Suppressor macrophage treated with lipopolysaccharide for 4 hours (primary cell): Measurements from ENCODE around the gene ZNF692.
A peak's percentile ranks its signal among the peaks of the same experiment; 100 is the strongest.

Experiments used
- DNase-seq: peaks from one replicate; pipeline ENCODE4 v3.0.0-alpha.2; 2020

The ZNF692 gene

GRCh38 chr1:248823517-248824001 lies 35.3 kb downstream of the ZNF692 start:
- peak; percentile 38 for DNase-seq

GRCh38 chr1:248822148-248823032 lies 36.5 kb downstream of the ZNF692 start:
- DNase-seq: peak; percentile 82

GRCh38 chr1:248821641-248822040 lies 37.2 kb downstream of the ZNF692 start:
- DNase-seq: no peak

DNA sequence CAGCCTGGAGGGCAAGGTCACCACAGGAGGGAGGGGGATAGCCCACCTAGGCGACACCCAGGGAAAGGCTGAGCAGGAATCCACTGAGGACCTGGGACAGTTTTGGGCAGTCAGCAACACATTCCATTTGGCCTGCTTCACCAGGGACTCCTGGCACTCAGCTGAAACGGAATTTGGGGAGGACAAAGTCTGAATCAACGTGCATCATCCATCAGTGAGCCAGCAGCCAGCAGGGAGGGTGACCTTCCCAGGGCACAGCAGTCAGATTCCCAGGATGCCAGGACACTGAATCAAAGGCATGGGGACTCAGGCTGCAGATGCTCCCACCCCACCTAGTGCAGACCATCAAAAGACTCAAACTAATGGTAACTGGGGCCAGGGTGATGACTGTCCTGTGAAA lies 37.8 kb downstream of the ZNF692 start:
- DNase-seq: no peak

GRCh38 chr1:248820041-248820585 lies 38.8 kb downstream of the ZNF692 start:
- DNase-seq: no peak

DNA sequence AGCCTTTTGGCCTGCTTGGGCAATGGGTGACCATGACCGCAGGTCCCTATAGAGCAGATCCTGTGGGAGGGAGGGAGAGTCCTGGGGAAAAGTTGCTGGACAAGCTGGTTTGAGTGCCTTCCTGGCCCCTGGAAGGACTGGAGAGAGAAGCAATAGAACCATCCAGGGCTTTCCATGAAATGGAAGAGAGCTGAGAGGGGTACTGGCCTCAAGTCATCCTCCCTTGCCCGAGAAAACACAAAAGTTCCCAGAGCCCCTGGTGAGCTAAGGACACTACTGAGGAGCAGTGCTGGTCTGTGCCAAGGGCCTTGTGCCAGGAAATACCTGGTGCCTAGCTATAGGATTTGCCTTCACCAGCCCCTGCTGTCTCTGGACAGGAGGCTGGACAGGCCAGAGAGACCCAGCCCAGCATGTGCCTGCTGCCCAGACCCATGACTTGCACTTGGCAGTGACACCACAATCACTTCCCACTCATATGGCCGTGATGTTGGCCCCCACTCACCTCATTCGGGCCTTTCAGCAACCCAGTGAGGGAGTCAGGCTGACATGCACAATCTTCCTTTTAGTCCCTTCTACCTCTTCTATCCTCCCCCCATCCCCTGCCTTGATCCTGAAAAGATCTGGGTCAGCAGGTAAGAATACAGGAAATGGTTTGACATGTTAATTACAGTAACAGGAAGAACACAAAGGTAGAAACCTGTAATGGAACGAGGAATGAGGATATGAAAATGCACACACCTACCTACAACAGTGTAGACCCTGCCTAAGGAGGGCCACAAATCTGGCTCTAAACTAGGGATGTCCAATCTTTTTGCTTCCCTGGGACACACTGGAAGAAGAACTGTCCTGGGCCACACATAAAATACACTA lies 40.1 kb downstream of the ZNF692 start:
- DNase-seq: peak; percentile 21

GRCh38 chr1:248817065-248817464 lies 41.8 kb downstream of the ZNF692 start:
- DNase-seq: peak; percentile 29

- no peak for DNase-seq
Measured at GRCh38 chr1:248816042-248816851, 42.6 kb downstream of the ZNF692 start.

- no peak for DNase-seq
Measured at GRCh38 chr1:248815407-248816034, 43.4 kb downstream of the ZNF692 start.

- no peak for DNase-seq
Measured at GRCh38 chr1:248814351-248814750, 44.5 kb downstream of the ZNF692 start.

DNA sequence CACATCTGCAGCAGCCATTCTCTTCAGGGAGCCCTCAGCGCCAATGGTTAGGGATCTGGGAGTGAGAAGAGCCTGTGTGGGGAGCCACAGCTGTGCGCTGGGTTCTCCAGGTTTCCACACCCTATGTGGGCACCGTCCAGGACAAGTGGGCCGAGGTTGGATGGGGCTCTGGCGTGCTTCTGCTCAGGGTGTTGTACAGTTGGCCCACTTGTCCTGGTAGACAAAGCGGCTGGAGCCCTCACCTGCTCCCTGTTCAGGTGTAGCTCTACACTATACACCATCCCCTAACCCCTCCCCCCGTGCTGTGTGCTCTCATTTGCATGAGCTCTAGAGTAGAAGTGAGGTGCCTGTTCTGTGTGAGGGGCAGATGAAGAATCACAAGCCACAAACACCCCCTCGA lies 45.3 kb downstream of the ZNF692 start:
- DNase-seq: no peak

GRCh38 chr1:248812736-248813425 lies 46.0 kb downstream of the ZNF692 start:
- no peak for DNase-seq

DNA sequence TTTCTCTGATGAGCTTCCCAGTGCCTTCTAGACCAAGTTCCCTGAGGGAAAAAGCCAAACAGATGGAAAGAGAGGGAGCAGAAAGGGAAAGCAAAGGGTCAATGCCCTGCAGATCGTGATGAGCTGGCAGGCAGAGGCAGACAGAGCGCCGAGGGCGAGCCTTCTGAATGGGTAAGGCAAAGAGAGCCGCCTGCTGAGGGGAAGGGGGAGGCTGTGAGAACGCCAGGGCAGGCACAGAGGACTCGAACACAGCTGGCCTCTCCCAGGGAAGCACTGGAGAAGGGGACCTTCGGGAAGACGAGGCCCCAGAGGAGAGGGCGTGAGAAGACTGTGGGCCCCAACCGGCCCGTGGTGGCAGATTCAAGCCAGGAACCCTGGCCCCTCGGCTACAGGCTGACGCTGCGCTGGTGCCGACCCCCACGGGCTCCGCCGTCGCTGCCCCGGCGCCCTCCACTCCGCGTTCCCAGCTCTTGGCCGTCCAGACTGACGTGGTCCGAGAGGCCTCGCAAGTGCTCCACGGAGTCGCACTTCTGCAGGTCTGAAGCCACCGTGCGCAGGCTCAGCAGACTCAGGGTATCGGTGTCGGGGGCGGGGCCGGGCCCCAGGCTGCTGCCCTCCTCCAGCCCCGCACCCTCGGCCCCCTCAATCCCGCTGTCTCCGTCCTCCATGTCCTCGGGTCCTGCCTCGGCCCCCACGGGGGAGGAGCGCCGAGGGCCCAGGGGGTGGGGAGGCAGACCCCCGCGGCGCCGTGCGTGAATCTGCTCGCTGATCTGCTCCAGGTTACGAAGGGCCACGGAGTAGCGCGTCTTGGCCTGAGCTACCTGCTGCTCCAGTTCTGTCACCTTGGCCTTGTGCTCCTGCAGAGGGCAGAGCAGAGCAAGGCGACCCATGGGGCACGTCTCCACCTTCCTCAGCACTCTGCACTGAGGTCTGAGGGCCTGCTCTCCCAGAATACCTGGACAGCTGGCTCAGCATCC lies 47.1 kb downstream of the ZNF692 start:
- DNase-seq: no peak

DNA sequence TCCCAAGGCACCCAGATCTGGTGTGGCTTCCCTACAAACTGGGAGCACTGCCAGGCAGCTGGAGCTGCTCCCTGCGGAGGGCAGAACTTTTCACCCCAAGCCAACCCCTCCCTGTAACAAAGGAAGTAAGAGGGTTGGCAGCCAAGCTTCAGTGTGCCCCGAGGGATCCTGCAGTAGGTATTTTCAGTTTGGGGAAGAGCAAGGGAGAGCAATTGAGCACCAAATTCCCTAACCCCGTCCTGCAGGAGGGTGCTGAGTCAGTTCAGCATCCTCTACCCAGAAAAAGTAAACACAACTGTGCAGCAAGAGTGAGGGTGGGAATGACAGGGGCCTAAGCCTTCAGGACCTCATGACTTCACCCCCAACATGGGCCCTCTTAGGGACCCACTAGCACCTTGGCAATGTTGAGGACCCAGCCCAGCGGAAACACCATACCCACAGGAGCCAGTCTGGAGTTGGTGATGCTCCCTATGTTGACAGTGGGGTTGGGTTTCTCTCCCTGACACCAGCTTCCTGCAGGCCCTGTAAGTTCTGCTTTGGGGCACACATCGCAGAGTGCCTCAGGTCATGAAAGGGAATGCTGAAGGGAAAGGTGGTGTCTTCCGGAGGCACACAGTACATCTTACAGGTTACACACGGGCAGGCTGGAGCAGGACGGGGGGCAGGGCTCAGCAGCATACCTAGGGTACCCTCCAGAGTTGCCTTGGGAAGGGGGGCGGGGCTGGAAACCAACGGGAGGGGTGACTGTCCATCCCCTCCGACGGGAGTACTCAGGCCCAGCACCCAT lies 48.0 kb downstream of the ZNF692 start:
- no peak for DNase-seq

GRCh38 chr1:248810000-248810726 lies 48.7 kb downstream of the ZNF692 start:
- DNase-seq: no peak

GRCh38 chr1:248808876-248809275 lies 50.0 kb downstream of the ZNF692 start:
- DNase-seq: no peak

DNA sequence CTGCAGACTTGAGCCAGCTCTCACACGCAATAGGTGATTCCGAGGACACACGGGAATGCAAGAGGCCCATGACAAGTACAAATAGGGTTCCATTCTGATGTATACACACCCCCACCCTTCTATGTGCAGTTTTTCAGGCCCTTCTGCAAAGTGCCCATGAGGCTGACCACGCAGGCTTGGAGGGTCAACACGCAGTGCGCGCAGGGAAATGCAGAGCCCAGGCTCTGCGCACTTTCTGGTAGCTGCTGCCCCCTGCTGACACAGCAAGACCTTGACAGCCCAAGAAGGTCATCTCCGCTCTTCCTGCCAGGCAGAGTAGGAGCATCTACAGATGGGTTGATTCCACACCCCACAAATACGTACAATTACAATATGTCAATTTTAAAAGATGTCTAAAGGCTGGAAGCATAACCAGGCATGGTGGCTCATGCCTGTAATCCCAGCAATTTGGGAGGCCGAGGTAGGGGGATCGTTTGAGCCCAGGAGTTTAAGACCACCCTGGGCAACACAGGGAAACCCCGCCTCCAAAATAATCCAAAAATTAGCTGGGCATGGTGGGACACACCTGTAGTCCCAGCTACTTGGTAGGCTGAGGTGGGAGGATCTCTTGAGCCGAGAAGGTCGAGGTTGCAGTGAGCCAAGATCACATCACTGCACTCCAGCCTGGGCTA lies 51.7 kb downstream of the ZNF692 start:
- peak; percentile 82 for DNase-seq

DNA sequence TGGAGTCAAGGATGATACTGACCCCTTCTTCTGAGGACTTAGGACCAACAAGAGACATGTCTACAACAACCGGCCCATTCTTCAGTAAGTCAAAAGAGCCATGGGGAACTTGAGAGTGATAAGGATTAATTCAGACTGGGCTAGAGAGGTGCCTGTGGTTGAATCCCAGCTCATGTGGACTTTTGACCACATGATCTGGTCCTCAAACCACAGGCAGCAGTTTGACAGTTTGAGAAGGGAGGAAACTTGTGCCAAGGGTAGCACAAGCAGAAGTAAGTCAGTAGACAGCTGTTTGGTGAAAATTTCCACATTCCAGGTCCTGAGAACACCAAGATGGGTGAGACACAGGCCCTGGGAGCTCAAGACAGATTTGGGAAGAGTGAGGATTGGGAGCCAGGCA lies 53.0 kb downstream of the ZNF692 start:
- DNase-seq: peak; percentile 34
